HepG2 (cell line): ENCODE results near the gene TMEM151A. TPM values are rescaled to one million over a fixed set of nuclear protein-coding genes. Genes with fewer than 3 reads are reported as not detected.
A peak's percentile ranks its signal among the peaks of the same experiment; 100 is the strongest.

ENCODE experiments used
- HCFC1 ChIP-seq: fragments of 150-350 bp; IDR thresholded peaks from 2 replicates; pipeline ENCODE4 v1.6.1; 2014; ENCODE audit warnings: low read depth, low read length
- HNRNPLL ChIP-seq: fragments of 200-400 bp; formaldehyde crosslinking; IDR thresholded peaks from 2 replicates; pipeline ENCODE4 v1.6.1; 2017; ENCODE audit warnings: mild to moderate bottlenecking, low read depth, low read length; ENCODE audit not compliant: poor library complexity, severe bottlenecking
- ISL2 ChIP-seq: sonication (generic); formaldehyde crosslinking; IDR thresholded peaks from 2 replicates; pipeline ENCODE4 v1.5.0; 2020; ENCODE audit warnings: missing genetic modification reagents
- MEF2D ChIP-seq: sonication (generic); formaldehyde crosslinking; IDR thresholded peaks from 2 replicates; pipeline ENCODE4 v1.5.1; 2020; ENCODE audit warnings: mild to moderate bottlenecking, missing genetic modification reagents
- MLLT10 ChIP-seq: sonication (generic); formaldehyde crosslinking; IDR thresholded peaks from 2 replicates; pipeline ENCODE4 v1.4.0; 2020; ENCODE audit warnings: missing genetic modification reagents
- POLR2AphosphoS2 ChIP-seq: IDR thresholded peaks from 2 replicates; pipeline ENCODE4 v1.6.1; 2011; ENCODE audit warnings: low read depth, low read length, improper control_type of control experiment
- PTBP1 ChIP-seq: fragments of 200-400 bp; formaldehyde crosslinking; IDR thresholded peaks from 2 replicates; pipeline ENCODE4 v1.6.1; 2018; ENCODE audit warnings: low read length, low read depth; ENCODE audit not compliant: poor library complexity, severe bottlenecking
- RFXAP ChIP-seq: sonication (generic); formaldehyde crosslinking; IDR thresholded peaks from 2 replicates; pipeline ENCODE4 v1.4.0; 2020; ENCODE audit warnings: missing genetic modification reagents, borderline replicate concordance
- SNAI1 ChIP-seq: sonication (generic); formaldehyde crosslinking; IDR thresholded peaks from 2 replicates; pipeline ENCODE4 v1.5.0; 2020; ENCODE audit warnings: mild to moderate bottlenecking, missing genetic modification reagents, borderline replicate concordance
- SOX6 ChIP-seq, 2 experiments: fragments of 450-650 bp in 1 of 2; sonication (generic) in 1 of 2; formaldehyde crosslinking in 1 of 2; IDR thresholded peaks; 2 replicates each; pipeline versions ENCODE4 v1.4.0 to v1.6.1; 2017 to 2020; ENCODE audit warnings: antibody characterized with exemption in 1 of 2, mild to moderate bottlenecking in 1 of 2, missing genetic modification reagents in 1 of 2
- ZC3H4 ChIP-seq: sonication (generic); formaldehyde crosslinking; IDR thresholded peaks from 2 replicates; pipeline ENCODE4 v1.4.0; 2020; ENCODE audit warnings: missing genetic modification reagents, borderline replicate concordance
- ZIK1 ChIP-seq: sonication (generic); formaldehyde crosslinking; IDR thresholded peaks from 2 replicates; pipeline ENCODE4 v1.5.0; 2020; ENCODE audit warnings: mild to moderate bottlenecking, low read depth, missing genetic modification reagents, borderline replicate concordance
- ZNF543 ChIP-seq: sonication (generic); formaldehyde crosslinking; IDR thresholded peaks from 2 replicates; pipeline ENCODE4 v1.4.0; 2020; ENCODE audit warnings: mild to moderate bottlenecking, missing genetic modification reagents
- ZNF773 ChIP-seq: sonication (generic); formaldehyde crosslinking; IDR thresholded peaks from 2 replicates; pipeline ENCODE4 v1.4.0; 2020; ENCODE audit warnings: missing genetic modification reagents, borderline replicate concordance
- ZSCAN31 ChIP-seq: sonication (generic); formaldehyde crosslinking; IDR thresholded peaks from 2 replicates; pipeline ENCODE4 v1.5.0; 2020; ENCODE audit warnings: low read depth, mild to moderate bottlenecking, missing genetic modification reagents
- polyA plus RNA-seq, 8 experiments: library from polyadenylated mRNA; depleted of rRNA in 3 of 8; stranded (reverse) in 7 of 8; unstranded in 1 of 8; fragments of >200 nt; fragmentation: Illumina TruSeq in 4 of 8; extraction: Trizol in 4 of 8; gene quantifications; 2 replicates each; pipeline versions ENCODE4 v1.2.1 to v1.2.3, GENCODE V29; 2011 to 2016; ENCODE audit warnings: low read depth in 4 of 8, missing spikeins in 1 of 8, mixed read lengths in 1 of 8; ENCODE audit not compliant: insufficient read depth in 1 of 8
- total RNA-seq, 5 experiments: library from RNA; depleted of rRNA; stranded (reverse); fragments of >200 nt; fragmentation: Illumina TruSeq; extraction: Trizol; gene quantifications; 2 replicates each; pipeline ENCODE4 v1.2.3, GENCODE V29; 2016; ENCODE audit warnings: low read depth in 1 of 5
- TF ChIP-seq, protein P1 (sequence below): sonication (generic); formaldehyde crosslinking; IDR thresholded peaks from 2 replicates; pipeline ENCODE4 v1.5.0; 2020; ENCODE audit warnings: mild to moderate bottlenecking, missing genetic modification reagents, moderate library complexity
- TF ChIP-seq, protein P2 (sequence below): IDR thresholded peaks from 2 replicates; pipeline ENCODE4 v1.6.1; 2016; ENCODE audit warnings: low read depth, control low read depth
- TF ChIP-seq, protein P3 (sequence below), 2 experiments: sonication (generic) in 1 of 2; formaldehyde crosslinking in 1 of 2; IDR thresholded peaks; 2 replicates each; pipeline versions ENCODE4 v1.4.0 to v1.6.1; 2018 to 2020; ENCODE audit warnings: missing genetic modification reagents in 2 of 2, borderline replicate concordance in 1 of 2, low read depth in 1 of 2, mild to moderate bottlenecking in 1 of 2, missing biosample characterization in 1 of 2
- TF ChIP-seq, protein P4 (sequence below): sonication (generic); formaldehyde crosslinking; IDR thresholded peaks from 2 replicates; pipeline ENCODE4 v1.5.1; 2020; ENCODE audit warnings: missing genetic modification reagents, mild to moderate bottlenecking, borderline replicate concordance
- TF ChIP-seq, protein P5 (sequence below): IDR thresholded peaks from 2 replicates; pipeline ENCODE4 v1.6.1; 2016; ENCODE audit warnings: missing genetic modification reagents, missing compliant biosample characterization

Gene TMEM151A
- total and polyA plus RNA-seq, 2 of the 13 experiments (the other 11 are each of a cell fraction or from before 2014, with no cell fraction given), result 0.18 to 0.33 TPM

DNA sequence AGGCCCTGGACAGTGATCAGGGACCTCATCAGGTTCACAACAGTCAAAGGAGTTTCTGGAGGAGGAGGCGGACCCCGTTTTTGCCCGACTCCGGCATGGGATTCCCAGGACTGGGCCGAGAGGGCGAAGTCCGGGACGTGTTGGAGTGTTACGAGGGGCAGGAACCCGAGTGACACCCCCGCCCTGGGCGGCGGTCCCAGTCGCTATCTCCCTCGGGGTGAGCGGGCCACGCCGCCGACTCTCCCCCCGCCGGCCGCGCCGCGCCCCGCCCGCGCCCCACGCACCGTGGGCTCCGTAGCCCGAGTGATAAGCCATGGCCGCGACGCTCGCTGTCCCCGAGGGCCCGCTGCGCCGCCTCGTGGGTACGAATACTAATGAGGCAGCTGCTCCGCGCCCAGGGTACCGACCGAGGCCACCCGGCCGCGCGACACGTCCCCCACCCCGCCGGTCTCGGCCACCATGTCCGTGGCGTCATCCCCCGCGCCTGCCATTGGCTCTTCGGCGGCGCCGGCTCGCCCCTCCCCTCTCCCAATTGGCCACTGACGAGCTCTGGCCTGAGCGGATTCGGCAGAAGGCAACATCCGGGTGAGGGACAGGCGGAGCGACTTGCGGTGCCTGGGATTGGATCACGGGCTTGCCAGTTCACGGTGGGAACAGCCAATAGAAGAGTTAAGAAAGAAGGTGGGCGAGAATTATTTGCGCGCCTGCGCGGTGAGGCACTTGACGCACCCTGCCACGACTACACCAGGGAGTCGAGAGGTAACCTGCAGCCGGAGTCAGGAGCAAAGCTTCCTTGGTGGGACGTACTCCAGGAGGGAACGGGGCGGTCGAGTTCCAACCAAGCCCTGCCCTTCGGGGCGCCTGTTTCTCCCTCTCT lies 2.8 kb upstream of the TMEM151A start, which contains the start of gene YIF1A (continued):
- TF ChIP-seq, protein P1, sequence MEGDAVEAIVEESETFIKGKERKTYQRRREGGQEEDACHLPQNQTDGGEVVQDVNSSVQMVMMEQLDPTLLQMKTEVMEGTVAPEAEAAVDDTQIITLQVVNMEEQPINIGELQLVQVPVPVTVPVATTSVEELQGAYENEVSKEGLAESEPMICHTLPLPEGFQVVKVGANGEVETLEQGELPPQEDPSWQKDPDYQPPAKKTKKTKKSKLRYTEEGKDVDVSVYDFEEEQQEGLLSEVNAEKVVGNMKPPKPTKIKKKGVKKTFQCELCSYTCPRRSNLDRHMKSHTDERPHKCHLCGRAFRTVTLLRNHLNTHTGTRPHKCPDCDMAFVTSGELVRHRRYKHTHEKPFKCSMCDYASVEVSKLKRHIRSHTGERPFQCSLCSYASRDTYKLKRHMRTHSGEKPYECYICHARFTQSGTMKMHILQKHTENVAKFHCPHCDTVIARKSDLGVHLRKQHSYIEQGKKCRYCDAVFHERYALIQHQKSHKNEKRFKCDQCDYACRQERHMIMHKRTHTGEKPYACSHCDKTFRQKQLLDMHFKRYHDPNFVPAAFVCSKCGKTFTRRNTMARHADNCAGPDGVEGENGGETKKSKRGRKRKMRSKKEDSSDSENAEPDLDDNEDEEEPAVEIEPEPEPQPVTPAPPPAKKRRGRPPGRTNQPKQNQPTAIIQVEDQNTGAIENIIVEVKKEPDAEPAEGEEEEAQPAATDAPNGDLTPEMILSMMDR (CRISPR knock-in tag), result peak; percentile 61
- TF ChIP-seq ISL2, result peak; percentile 8; the same call in 1 of the 2 replicates
- 0 out of 2 replicates have a peak, but pooled peaks have one; percentile 66 for TF ChIP-seq ZNF773 (CRISPR knock-in tag)
- TF ChIP-seq, protein P2, sequence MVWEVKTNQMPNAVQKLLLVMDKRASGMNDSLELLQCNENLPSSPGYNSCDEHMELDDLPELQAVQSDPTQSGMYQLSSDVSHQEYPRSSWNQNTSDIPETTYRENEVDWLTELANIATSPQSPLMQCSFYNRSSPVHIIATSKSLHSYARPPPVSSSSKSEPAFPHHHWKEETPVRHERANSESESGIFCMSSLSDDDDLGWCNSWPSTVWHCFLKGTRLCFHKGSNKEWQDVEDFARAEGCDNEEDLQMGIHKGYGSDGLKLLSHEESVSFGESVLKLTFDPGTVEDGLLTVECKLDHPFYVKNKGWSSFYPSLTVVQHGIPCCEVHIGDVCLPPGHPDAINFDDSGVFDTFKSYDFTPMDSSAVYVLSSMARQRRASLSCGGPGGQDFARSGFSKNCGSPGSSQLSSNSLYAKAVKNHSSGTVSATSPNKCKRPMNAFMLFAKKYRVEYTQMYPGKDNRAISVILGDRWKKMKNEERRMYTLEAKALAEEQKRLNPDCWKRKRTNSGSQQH (CRISPR knock-in tag), result no peak
- TF ChIP-seq, protein P3, sequence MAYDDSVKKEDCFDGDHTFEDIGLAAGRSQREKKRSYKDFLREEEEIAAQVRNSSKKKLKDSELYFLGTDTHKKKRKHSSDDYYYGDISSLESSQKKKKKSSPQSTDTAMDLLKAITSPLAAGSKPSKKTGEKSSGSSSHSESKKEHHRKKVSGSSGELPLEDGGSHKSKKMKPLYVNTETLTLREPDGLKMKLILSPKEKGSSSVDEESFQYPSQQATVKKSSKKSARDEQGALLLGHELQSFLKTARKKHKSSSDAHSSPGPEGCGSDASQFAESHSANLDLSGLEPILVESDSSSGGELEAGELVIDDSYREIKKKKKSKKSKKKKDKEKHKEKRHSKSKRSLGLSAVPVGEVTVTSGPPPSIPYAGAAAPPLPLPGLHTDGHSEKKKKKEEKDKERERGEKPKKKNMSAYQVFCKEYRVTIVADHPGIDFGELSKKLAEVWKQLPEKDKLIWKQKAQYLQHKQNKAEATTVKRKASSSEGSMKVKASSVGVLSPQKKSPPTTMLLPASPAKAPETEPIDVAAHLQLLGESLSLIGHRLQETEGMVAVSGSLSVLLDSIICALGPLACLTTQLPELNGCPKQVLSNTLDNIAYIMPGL (CRISPR knock-in tag; IDR thresholded peaks at IDR 0.05; ENCODE audit: borderline replicate concordance in 1 of 2, low read depth in 1 of 2), result 0 out of 4 replicates have a peak, but pooled peaks have one; percentile 11 to 48
- TF ChIP-seq POLR2AphosphoS2, result 0 out of 2 replicates have a peak, but pooled peaks have one; percentile 49
- no peak for TF ChIP-seq ZC3H4 (CRISPR knock-in tag)
- peak; percentile 70; the same call in 1 of the 2 replicates for TF ChIP-seq ZSCAN31 (CRISPR knock-in tag)
- TF ChIP-seq, protein P4, sequence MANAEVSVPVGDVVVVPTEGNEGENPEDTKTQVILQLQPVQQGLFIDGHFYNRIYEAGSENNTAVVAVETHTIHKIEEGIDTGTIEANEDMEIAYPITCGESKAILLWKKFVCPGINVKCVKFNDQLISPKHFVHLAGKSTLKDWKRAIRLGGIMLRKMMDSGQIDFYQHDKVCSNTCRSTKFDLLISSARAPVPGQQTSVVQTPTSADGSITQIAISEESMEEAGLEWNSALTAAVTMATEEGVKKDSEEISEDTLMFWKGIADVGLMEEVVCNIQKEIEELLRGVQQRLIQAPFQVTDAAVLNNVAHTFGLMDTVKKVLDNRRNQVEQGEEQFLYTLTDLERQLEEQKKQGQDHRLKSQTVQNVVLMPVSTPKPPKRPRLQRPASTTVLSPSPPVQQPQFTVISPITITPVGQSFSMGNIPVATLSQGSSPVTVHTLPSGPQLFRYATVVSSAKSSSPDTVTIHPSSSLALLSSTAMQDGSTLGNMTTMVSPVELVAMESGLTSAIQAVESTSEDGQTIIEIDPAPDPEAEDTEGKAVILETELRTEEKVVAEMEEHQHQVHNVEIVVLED (CRISPR knock-in tag), result peak; percentile 63; the same call in 1 of the 2 replicates
- TF ChIP-seq, protein P5, sequence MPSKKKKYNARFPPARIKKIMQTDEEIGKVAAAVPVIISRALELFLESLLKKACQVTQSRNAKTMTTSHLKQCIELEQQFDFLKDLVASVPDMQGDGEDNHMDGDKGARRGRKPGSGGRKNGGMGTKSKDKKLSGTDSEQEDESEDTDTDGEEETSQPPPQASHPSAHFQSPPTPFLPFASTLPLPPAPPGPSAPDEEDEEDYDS (CRISPR knock-in tag), result peak; percentile 89
- TF ChIP-seq SNAI1 (CRISPR knock-in tag), result no peak
- TF ChIP-seq HCFC1, result peak; percentile 32; the same call in 1 of the 2 replicates
- no peak for TF ChIP-seq MLLT10 (CRISPR knock-in tag)
- TF ChIP-seq MEF2D (CRISPR knock-in tag), result 0 out of 2 replicates have a peak, but pooled peaks have one; percentile 68
- peak; percentile 26 for TF ChIP-seq HNRNPLL
- TF ChIP-seq PTBP1, result peak; percentile 58
- peak; percentile 94; the same call in 1 of the 2 replicates for TF ChIP-seq RFXAP
- TF ChIP-seq ZNF543, result no peak; the same call in 1 of the 2 replicates
- 0 out of 2 replicates have a peak, but pooled peaks have one; percentile 12 for TF ChIP-seq ZIK1
- no peak for TF ChIP-seq SOX6 (IDR thresholded peaks at IDR 0.05)
- TF ChIP-seq SOX6 (CRISPR knock-in tag; IDR thresholded peaks at IDR 0.05), result peak; percentile 51; the same call in 1 of the 2 replicates
